NCI-H82 (cell line): ENCODE measurements around the gene S1PR4.

ENCODE experiments used
- DNase-seq: peaks from one replicate; lab custom pipeline; 2025; lab: John Stamatoyannopoulos, UW

S1PR4 gene

GRCh38 chr19:3178377-3178972 lies at the start of gene S1PR4:
Gene S1PR4, plus strand, starts transcription at chr19:3178769. Its CDS starts 24 bp downstream, at chr19:3178793.
- DNase-seq = no peak

GRCh38 chr19:3129112-3129511 lies 49.5 kb upstream of the S1PR4 start:
- peak; percentile 13 for DNase-seq

- no peak for DNase-seq
These were observed 47.4 kb upstream of the S1PR4 start for GRCh38 chr19:3131168-3131567.

GRCh38 chr19:3132971-3133792 lies 45.4 kb upstream of the S1PR4 start:
- peak; percentile 67 for DNase-seq

GRCh38 chr19:3133793-3134116 lies 44.8 kb upstream of the S1PR4 start:
- DNase-seq = no peak

- DNase-seq = no peak
These were observed 42.4 kb upstream of the S1PR4 start, which contains the start of gene GNA15 for GRCh38 chr19:3135961-3136683. Gene GNA15, plus strand, starts transcription at chr19:3136033. Its CDS starts 418 bp downstream, at chr19:3136451.

GRCh38 chr19:3136684-3137055 lies 41.9 kb upstream of the S1PR4 start:
- DNase-seq = no peak

GRCh38 chr19:3137119-3137518 lies 41.5 kb upstream of the S1PR4 start:
- DNase-seq = no peak

GRCh38 chr19:3138268-3138667 lies 40.3 kb upstream of the S1PR4 start:
- no peak for DNase-seq

- no peak for DNase-seq
These were observed 37.9 kb upstream of the S1PR4 start for GRCh38 chr19:3140667-3141038.

- DNase-seq = no peak
These were observed 36.3 kb upstream of the S1PR4 start for GRCh38 chr19:3142292-3142670.

GRCh38 chr19:3142781-3143337 lies 35.7 kb upstream of the S1PR4 start:
- DNase-seq = no peak

- DNase-seq = no peak
These were observed 32.5 kb upstream of the S1PR4 start for GRCh38 chr19:3145909-3146676.

GRCh38 chr19:3146677-3147100 lies 31.9 kb upstream of the S1PR4 start:
- DNase-seq = peak; percentile 37

- DNase-seq = no peak
These were observed 30.1 kb upstream of the S1PR4 start for GRCh38 chr19:3148503-3148902.

GRCh38 chr19:3149089-3149488 lies 29.5 kb upstream of the S1PR4 start:
- no peak for DNase-seq

GRCh38 chr19:3149526-3150505 lies 28.8 kb upstream of the S1PR4 start:
- DNase-seq = no peak

GRCh38 chr19:3150739-3151329 lies 27.7 kb upstream of the S1PR4 start:
- no peak for DNase-seq

GRCh38 chr19:3151563-3152418 lies 26.8 kb upstream of the S1PR4 start:
- DNase-seq = no peak

- no peak for DNase-seq
These were observed 26.2 kb upstream of the S1PR4 start for GRCh38 chr19:3152419-3152780.
